ENCODE measurements around the gene SLC66A2. TPM values are rescaled to one million over a fixed set of nuclear protein-coding genes. Genes with fewer than 3 reads are reported as not detected.

SLC66A2 gene
- total RNA-seq, 1 donor from 2014 or later: 5.8 TPM

DNA sequence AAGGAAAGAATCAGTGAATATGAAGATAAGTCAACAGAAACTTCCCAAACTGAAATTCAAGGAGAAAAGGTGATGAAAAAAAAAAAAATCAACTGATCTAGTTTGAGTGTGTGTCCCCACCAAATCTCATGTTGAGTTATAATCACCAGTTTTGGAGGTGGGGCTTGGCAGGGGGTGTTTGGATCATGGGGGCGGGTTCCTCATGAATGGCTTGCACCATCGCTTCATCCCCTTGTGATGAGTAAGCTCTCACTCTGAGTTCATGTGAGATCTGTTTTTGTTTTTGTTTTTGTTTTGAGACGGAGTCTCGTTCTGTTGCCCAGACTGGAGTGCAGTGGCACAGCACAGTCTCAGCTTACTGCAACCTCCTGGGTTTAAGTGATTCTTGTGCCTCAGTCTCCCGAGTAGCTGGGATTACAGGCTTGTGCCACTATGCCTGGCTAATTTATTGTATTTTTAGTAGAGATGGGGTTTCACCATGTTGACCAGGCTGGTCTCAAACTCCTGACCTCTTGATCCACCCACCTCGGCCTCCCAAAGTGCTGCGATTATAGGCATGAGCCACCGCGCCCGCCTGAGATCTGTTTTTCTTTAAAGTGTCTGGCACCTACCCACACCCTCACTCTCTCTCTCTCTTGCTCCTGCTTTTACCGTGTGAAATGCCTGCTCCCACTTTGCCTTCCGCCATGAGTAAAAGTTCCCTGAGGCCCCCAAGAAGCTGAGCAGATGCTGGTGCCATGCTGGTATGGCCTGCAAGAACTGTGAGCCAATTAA lies 4.0 kb upstream of the SLC66A2 start:
- Histone ChIP-seq H3K79me2 (ENCODE audit: low read depth) (peaks cover 2% of the 10 kb centered on the region), H3K36me3 (no peaks in the 10 kb centered on the region), H3K4me3 (no peak overlapping the region), H2AFZ (replicated peaks) (no peak overlapping the region), H3K27ac (no peak overlapping the region), H3K9ac (no peak overlapping the region), H3K4me2 (no peak overlapping the region), H3K27me3 (peaks cover 76% of the 10 kb centered on the region), H3K4me1 (peaks cover 28% of the 10 kb centered on the region), H4K20me1 (ENCODE audit: low read depth) (peaks cover 19% of the 10 kb centered on the region), H3F3A (ENCODE audit: low read depth) (peaks cover 38% of the 10 kb centered on the region), H3K9me3 (ENCODE audit: low read depth) (no peaks in the 10 kb centered on the region)
- DNase-seq (ENCODE audit: low spot score): no peak
- peaks cover 2% of the 10 kb centered on the region for H3K9me3 Mint-ChIP-seq
- no peak overlapping the region for H3K4me3 Mint-ChIP-seq
- no peak for TF ChIP-seq EZH2 (IDR thresholded peaks at IDR 0.05)
- TF ChIP-seq EZH2phosphoT487 (IDR thresholded peaks at IDR 0.05): no peak
- peaks cover 3% of the 10 kb centered on the region for H3K36me3 Mint-ChIP-seq
- peaks cover 16% of the 10 kb centered on the region for H3K27me3 Mint-ChIP-seq (ENCODE audit: insufficient read depth, low read depth)
- peaks cover 19% of the 10 kb centered on the region for H3K4me1 Mint-ChIP-seq
- H3K27ac Mint-ChIP-seq: no peak overlapping the region

DNA sequence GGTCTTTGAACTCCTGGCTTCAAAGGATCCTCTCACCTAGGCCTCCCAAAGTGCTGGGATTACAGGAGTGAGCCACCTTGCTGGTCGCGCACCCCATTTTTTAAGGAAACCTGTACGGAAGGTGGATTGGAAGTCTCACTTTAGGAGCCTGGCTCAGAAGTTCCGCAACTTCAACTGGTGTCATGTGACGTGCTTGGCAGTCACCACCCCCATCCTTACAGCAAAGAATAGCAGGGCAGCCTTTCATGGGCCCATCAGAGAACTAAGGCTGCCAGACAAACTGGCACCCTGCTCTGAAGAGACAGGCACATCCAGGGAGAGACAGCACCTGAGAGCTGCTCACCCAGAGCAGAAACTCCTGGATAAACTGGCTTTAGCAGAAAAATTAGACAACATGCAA lies 3.3 kb upstream of the SLC66A2 start:
- no peaks in the 10 kb centered on the region for H3K9me3 ChIP-seq (ENCODE audit: low read depth)
- H3K36me3 ChIP-seq: no peaks in the 10 kb centered on the region
- Mint-ChIP-seq H3K27ac (no peak overlapping the region), H3K27me3 (ENCODE audit: insufficient read depth, low read depth) (peaks cover 21% of the 10 kb centered on the region), H3K9me3 (peaks cover 2% of the 10 kb centered on the region), H3K4me1 (peaks cover 19% of the 10 kb centered on the region), H3K36me3 (peaks cover 4% of the 10 kb centered on the region), H3K4me3 (no peak overlapping the region)
- peaks cover 24% of the 10 kb centered on the region for H4K20me1 ChIP-seq (ENCODE audit: low read depth)
- H3K4me1 ChIP-seq: peaks cover 24% of the 10 kb centered on the region
- H3K27ac ChIP-seq: no peak overlapping the region
- TF ChIP-seq EZH2phosphoT487 (IDR thresholded peaks at IDR 0.05) (no peak), EZH2 (IDR thresholded peaks at IDR 0.05) (no peak)
- TF ChIP-seq, protein P1, sequence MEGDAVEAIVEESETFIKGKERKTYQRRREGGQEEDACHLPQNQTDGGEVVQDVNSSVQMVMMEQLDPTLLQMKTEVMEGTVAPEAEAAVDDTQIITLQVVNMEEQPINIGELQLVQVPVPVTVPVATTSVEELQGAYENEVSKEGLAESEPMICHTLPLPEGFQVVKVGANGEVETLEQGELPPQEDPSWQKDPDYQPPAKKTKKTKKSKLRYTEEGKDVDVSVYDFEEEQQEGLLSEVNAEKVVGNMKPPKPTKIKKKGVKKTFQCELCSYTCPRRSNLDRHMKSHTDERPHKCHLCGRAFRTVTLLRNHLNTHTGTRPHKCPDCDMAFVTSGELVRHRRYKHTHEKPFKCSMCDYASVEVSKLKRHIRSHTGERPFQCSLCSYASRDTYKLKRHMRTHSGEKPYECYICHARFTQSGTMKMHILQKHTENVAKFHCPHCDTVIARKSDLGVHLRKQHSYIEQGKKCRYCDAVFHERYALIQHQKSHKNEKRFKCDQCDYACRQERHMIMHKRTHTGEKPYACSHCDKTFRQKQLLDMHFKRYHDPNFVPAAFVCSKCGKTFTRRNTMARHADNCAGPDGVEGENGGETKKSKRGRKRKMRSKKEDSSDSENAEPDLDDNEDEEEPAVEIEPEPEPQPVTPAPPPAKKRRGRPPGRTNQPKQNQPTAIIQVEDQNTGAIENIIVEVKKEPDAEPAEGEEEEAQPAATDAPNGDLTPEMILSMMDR (IDR thresholded peaks at IDR 0.05): no peak
- peaks cover 32% of the 10 kb centered on the region for H3F3A ChIP-seq (ENCODE audit: low read depth)
- H3K27me3 ChIP-seq: peaks cover 81% of the 10 kb centered on the region
- H3K79me2 ChIP-seq (ENCODE audit: low read depth): peaks cover 9% of the 10 kb centered on the region
- H2AFZ ChIP-seq (replicated peaks): no peak overlapping the region
- H3K4me2 ChIP-seq: peak overlapping the region; percentile 35
- H3K9ac ChIP-seq: no peak overlapping the region
- H3K4me3 ChIP-seq: no peak overlapping the region
- peak; percentile 29 for DNase-seq (ENCODE audit: low spot score)

DNA sequence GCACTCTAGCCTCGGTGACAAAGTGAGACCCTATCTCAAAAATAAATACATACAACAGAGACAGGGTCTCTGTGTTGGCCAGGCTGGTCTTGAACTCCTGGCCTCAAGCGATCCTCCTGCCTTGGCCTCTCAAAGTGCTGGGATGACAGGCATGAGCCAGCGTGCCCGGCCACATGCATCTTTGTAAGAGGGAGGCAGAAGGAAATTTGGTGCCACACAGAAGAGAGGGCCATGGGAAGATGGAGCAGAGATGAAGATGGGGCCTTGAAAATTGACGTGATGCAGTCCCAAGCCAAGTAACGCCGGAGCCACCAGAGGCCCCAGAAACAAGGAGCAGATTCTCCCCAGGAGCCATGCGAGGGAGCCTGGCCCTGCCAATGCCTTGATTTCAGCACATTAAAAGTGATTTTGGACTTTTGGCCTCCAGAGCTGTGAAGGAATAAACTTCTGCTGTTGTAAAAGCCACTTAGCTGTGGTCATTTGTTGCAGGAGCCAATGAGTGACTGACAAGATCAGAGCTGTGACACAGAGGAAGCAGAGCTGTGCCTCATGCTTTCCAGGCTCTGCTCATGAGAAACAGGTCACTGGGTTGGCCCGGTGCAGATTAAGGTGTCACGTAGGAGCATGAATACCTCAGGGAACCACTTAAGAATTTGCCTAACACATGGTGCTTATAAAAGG lies 2.7 kb upstream of the SLC66A2 start:
- Histone ChIP-seq H3K9ac (no peak overlapping the region), H3K4me3 (no peak overlapping the region), H3F3A (ENCODE audit: low read depth) (peaks cover 27% of the 10 kb centered on the region), H3K27me3 (peaks cover 81% of the 10 kb centered on the region), H3K4me1 (peaks cover 18% of the 10 kb centered on the region), H3K79me2 (ENCODE audit: low read depth) (peaks cover 9% of the 10 kb centered on the region), H3K36me3 (no peaks in the 10 kb centered on the region), H4K20me1 (ENCODE audit: low read depth) (peaks cover 31% of the 10 kb centered on the region), H3K4me2 (no peak overlapping the region), H3K27ac (no peak overlapping the region), H3K9me3 (ENCODE audit: low read depth) (no peaks in the 10 kb centered on the region), H2AFZ (replicated peaks) (no peak overlapping the region)
- H3K36me3 Mint-ChIP-seq: peaks cover 4% of the 10 kb centered on the region
- no peak for DNase-seq (ENCODE audit: low spot score)
- TF ChIP-seq EZH2 (IDR thresholded peaks at IDR 0.05) (no peak), EZH2phosphoT487 (IDR thresholded peaks at IDR 0.05) (no peak)
- TF ChIP-seq, protein P1 (IDR thresholded peaks at IDR 0.05): no peak
- peaks cover 21% of the 10 kb centered on the region for H3K4me1 Mint-ChIP-seq
- H3K9me3 Mint-ChIP-seq: peaks cover 2% of the 10 kb centered on the region
- H3K27me3 Mint-ChIP-seq (ENCODE audit: insufficient read depth, low read depth): peaks cover 19% of the 10 kb centered on the region
- no peak overlapping the region for H3K27ac Mint-ChIP-seq
- H3K4me3 Mint-ChIP-seq: peak overlapping the region; percentile 4
